Myocyte (in vitro differentiated cells): Measurements from ENCODE around the gene TMEM117. TPM values are rescaled to one million over a fixed set of nuclear protein-coding genes. Genes with fewer than 3 reads are reported as not detected.
A peak's percentile ranks its signal among the peaks of the same experiment; 100 is the strongest.

Experiments
- DNase-seq: peaks from one replicate; pipeline ENCODE4 v3.0.0-alpha.2; 2012; ENCODE audit warnings: low read depth
- total RNA-seq: library from RNA; depleted of rRNA; stranded (reverse); fragments of >200 nt; gene quantifications from 2 replicates; pipeline ENCODE4 v1.2.3, GENCODE V29; 2014

Gene TMEM117
- total RNA-seq, 1 donor from 2014 or later = 25.6 TPM

DNA sequence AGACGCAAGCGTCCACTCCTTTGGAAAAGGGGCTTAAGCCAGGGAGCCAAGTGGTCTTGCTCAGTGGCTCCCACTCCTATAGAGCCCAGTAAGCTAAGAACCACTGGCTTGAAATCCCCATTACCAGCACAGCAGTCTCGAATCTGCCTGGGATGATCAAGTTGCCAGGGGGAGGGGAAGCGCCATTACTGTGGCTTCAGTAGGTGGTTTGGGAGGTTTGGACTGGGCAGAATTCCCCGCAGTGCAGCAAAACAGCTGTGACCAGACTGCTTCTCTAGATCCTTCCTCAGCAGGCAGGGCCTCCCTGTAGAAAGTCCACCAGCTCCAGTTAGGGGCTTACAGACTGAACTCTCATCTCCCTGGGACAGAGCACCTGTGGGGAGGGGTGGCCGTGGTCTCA lies 115.4 kb downstream of the TMEM117 start:
- DNase-seq = peak; percentile 88

DNA sequence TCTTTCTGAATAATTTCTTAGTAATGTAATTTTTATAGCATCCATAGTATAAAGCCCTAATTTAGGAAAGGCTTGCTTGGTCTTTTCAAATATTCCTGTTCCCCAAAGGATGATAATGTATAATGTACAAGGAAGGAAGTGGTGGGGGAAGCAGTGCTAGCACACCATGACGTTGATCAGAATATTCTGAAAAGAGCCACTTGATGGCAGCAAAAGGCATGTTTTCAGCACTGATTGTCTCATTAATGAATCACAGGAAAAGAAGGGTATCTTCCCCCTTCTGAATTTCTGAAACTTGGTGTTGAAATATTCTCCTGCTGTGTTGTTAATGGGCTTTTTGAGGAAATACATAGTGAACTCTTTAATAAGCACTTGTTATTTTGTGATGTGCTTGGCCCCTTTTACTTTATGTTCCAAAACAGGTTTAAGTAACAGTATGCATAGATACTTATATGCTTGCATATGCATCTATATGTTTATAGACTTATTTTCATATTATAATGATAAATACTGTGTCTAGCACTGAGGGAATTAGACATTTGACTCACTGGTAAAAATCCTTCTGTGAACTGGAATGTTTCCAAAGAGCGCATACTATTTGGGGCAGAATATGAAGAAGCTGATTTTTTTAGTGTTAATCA lies 122.0 kb downstream of the TMEM117 start:
- DNase-seq = peak; percentile 67

DNA sequence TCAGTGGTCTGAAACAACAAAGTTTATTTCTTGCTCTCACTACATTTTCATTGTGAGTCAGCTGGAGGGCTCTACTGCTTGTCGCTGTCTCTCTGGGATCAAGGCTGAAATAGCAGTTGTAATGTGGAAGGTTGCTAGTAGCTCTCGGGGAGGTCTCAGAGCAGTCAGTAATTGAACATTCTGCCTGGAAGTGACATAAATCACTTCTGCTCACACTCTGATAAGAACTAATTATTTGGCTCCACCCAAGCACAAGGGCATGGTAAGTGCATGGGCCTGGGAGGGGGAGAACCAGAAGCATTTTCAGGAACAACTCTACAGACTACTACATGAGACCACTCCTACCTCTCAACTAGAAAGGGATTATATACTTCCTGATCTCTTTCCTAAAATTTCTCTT lies 128.2 kb downstream of the TMEM117 start:
- DNase-seq = no peak

DNA sequence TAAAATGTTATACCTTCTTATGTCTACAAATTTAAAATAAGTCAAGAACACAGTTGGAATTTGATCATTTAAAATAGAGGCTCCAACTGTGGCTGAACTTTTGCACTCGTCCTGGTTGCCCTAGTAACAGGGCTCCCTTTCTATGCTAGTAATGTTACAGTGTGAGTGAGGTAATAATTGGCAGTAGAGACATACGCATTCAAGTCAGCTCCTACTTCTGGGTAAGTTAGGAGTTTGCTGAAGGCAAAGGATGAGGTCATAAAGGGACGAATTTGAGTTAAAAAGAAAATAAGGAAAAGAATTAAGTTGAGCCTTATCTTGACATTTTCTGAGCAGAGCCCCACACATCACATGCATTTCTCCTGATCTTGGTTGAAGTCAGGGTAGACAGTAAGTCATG lies 129.1 kb downstream of the TMEM117 start:
- no peak for DNase-seq

DNA sequence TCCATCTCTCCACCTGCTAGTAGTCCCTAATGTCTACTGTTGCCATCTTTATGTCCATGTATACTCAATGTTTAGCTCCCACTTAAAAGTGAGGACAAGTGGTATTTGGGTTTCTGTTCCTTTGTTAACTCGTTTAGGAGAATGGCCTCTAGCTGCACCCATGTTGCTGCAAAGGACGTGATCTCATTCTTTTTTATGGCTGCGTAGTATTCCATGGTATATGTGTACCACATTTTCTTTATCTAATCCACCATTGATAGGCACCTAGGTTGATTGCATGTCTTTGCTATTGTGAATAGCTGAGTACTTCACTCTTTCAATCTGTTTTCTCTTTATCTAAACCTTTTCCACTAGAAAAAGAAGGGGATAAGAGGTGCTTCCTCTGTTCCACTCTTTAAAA lies 130.0 kb downstream of the TMEM117 start:
- DNase-seq = no peak

DNA sequence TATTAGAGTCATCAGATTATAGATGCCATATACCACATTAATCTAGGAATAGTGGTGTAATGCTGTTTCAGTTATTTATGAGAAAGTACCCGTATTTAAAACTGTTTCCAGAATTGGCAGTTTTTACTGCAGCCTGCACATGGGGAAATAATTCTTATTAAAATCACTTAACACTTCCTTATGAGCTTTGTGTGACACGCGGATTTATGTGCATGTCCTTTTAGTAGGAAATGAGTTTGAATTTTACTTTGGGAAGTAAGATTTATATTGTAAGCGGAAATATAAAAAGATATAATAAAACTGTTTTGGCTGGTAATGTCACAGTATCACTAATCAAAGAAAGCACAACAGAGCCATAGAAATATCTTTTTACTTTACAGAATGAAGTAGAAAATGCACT lies 132.9 kb downstream of the TMEM117 start:
- no peak for DNase-seq

DNA sequence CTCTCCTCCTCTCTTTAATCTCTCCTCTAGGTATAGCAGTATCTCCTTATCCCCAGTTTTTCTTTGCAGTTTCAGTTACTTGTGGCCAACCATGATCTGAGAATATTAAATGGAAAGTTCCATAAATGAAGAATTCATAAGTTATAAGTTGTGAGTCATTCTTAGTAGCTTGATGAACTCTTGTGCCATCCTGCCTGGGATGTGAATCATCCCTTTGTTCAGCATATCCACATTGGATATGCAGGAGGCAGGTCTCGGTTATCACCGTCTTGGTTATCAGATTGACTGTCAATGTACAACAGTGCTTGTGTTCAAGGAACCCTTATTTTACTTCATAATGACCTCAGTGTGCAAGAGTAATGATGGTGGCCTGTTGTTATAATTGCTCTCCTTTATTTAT lies 134.0 kb downstream of the TMEM117 start:
- peak; percentile 9 for DNase-seq

- DNase-seq = no peak
Measured at GRCh38 chr12:43973385-43973784, 137.5 kb downstream of the TMEM117 start.

GRCh38 chr12:43973993-43974392 lies 138.1 kb downstream of the TMEM117 start:
- no peak for DNase-seq

DNA sequence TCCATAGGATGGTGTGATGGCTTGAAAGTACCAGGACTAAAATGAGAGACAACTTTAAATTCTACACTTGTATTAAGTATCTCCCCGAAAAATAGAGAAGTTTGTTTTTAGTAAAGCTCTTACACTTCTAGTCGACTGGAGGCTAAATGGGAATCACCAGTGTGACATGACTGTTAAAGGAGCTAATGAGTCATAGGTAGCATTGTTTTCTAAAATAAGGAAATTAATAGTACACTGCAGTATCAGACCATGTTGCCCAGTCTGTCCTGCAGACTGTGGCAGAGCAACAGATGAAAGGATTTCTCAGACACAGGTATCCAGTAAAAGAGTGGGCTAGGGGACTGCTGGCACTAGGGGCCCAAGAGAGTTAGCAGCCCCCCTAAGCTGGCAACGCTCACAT lies 140.1 kb downstream of the TMEM117 start:
- DNase-seq = peak; percentile 28

DNA sequence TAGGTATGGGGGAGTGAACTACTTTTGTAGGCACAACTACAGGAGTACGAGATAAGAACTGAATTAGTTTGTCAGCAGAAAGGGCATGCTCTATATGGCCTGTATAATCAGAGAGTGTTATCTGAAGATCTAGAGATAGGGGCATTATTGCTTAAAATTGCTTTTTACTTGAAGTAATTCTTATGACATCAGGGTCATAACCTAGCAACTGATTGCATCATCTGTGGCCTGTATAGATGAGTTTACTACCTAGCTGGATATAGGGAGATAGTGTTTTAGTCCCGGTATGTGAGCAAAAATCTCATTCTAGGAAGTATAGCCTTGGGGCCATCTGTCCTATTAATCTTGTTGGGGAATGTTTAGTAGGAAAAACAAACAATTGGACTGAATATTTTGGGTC lies 142.7 kb downstream of the TMEM117 start:
- DNase-seq = no peak

GRCh38 chr12:43979450-43979849 lies 143.6 kb downstream of the TMEM117 start:
- DNase-seq = no peak

DNA sequence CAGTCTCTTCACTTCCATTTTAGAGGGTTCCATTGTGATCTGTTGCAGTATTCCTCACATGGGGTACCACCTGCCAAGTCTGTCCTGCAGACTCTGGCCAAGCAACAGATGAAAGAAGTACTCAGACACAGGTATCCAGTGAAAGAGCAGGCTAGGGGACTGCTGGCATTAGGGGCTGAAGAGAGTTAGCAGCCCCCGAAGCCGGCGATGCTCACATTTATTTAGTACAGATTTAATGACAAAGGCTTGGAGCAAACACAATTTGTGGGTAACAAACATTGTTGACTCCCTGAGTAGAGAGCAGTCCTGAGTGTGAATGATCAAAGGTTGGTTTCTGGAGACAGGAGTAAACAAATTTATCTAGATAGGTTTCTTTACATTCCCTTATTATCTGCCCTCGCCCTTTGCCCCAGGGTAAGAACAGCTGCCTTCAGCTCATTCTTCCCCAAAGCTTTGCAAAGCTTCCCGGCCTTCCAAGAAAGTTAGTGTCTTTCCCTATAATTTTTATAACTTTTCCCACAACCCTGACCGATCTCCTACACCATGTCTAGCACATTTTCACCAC lies 144.8 kb downstream of the TMEM117 start:
- no peak for DNase-seq

DNA sequence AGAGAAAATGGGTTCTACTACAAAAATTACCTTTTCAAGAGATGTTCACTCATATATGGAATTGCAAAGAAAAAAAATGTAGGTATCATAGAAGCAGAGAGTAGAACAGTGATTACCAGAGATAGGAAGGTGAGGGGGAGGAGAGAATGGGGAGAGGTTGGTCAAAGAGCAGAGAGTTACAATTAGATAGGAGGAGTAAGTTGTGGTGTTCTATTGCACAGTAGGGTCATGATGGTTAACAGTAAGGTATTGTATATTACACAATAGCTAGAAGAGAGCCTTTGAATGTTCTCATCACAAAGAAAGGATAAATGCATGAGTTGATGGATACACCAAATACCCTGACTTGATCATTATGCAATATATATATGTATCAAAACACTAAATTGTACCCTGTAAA lies 145.8 kb downstream of the TMEM117 start:
- DNase-seq = no peak

DNA sequence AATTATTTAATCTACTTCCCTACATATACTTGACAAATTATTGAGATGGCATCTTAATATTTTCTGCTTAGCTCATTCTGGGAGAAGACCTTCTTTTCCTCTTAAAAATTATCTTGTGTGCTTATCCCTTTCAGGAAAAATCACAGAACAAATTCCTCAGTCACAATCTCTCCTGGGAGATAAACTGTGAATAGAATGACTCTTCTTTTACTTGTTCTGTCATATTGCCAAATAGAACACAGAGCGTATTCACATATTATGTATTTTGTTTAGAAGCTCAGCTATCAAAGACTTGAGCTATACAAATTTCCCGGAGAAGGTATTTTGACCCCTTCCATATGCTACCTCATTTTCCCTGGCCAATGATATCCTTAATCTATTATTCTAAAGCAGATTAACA lies 146.7 kb downstream of the TMEM117 start:
- no peak for DNase-seq

DNA sequence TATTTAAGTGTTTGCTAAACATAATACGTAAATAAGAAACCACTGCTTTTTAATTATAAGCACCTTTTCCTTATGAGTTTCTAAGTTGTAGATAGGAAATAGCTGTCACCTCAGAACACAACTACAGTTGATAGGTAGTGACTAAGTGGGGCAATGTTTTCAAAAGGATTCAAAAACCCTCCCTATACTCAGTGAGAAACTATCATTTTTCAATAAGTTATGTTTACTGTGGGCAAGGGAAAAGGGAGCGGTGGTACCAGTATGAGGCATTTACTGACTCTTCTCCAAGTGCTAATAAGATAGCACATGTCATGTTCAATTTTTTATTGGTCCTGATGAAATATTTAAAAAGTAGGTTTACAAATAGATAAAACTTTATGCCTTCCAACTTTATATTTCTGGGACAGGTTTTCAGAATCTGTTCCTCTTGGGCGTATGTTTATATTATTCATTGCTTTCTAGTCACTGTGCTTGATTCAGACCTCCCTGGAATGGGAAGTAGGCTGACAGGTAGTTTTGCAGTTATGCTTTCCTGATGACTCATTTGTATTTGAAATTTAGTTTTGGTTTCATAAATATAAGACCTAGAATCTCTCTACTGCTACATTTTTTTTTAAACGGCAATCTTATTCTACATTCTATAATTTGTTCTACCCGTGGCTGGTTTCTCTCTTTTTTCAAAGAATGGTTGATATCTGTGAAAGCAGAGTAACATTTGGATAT lies 153.1 kb downstream of the TMEM117 start:
- no peak for DNase-seq

- DNase-seq = no peak
Measured at GRCh38 chr12:43992856-43993255, 157.0 kb downstream of the TMEM117 start.

- DNase-seq = peak; percentile 67
Measured at GRCh38 chr12:44000309-44000952, 164.6 kb downstream of the TMEM117 start.

- no peak for DNase-seq
Measured at GRCh38 chr12:44002607-44003006, 166.7 kb downstream of the TMEM117 start.

DNA sequence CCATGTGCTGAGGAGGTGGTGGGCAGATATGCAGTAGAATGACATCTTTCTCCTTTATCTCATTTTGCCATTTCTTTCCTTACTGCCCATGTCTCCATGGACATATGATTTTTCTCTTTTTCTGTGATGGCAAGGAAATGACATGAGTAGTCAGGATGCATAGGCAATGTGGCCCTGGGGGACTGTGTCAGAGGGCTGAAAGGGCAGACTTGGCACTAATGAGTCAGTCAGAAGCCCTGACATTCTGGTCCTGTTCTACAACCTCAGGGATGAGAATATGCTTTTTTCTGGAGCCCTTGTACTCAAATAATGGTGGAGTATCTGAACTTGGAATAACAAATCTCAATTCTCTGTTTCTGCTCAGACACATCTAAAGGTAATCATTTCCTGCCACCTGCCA lies 167.8 kb downstream of the TMEM117 start:
- DNase-seq = no peak

- peak; percentile 62 for DNase-seq
Measured at GRCh38 chr12:44015333-44015941, 179.6 kb downstream of the TMEM117 start.

- no peak for DNase-seq
Measured at GRCh38 chr12:44017216-44017615, 181.3 kb downstream of the TMEM117 start.
